KOPT-K1 (cell line): ENCODE measurements around the gene CD44.

Source experiments
- H3K27ac ChIP-seq: fragments of 200-600 bp; sonication (generic); 2 replicates; pipeline ENCODE4 v1.5.1; 2016; ENCODE audit warnings: antibody characterized with exemption, mild to moderate bottlenecking, low read depth, low read length; ENCODE audit not compliant: poor library complexity, severe bottlenecking
- H3K36me3 ChIP-seq: fragments of 200-600 bp; sonication (generic); 2 replicates; pipeline ENCODE4 v1.5.1; 2017; ENCODE audit warnings: antibody characterized with exemption, mild to moderate bottlenecking, low read length, moderate library complexity; ENCODE audit not compliant: insufficient read depth
- H3K9me3 ChIP-seq: fragments of 200-600 bp; sonication (generic); 2 replicates; pipeline ENCODE4 v1.5.1; 2017; ENCODE audit warnings: antibody characterized with exemption, low read length, mild to moderate bottlenecking; ENCODE audit not compliant: insufficient read depth, poor library complexity, severe bottlenecking

CD44 gene

GRCh38 chr11:35142481-35143075, 3.6 kb downstream of the CD44 start:
- H3K27ac ChIP-seq: no peak overlapping the region
- H3K36me3 ChIP-seq: no peaks in the 10 kb centered on the region
- H3K9me3 ChIP-seq: no peaks in the 10 kb centered on the region

- Histone ChIP-seq H3K9me3 (no peaks in the 10 kb centered on the region), H3K36me3 (no peaks in the 10 kb centered on the region), H3K27ac (peak overlapping the region; percentile 35)
These were observed 4.5 kb downstream of the CD44 start for GRCh38 chr11:35143297-35144135.

- peak overlapping the region; percentile 35 for H3K27ac ChIP-seq
- H3K36me3 ChIP-seq: no peaks in the 10 kb centered on the region
- H3K9me3 ChIP-seq: no peaks in the 10 kb centered on the region
These were observed 5.3 kb downstream of the CD44 start for GRCh38 chr11:35144136-35144741.

- no peaks in the 10 kb centered on the region for H3K9me3 ChIP-seq
- no peaks in the 10 kb centered on the region for H3K36me3 ChIP-seq
- peak overlapping the region; percentile 35 for H3K27ac ChIP-seq
These were observed 5.8 kb downstream of the CD44 start for GRCh38 chr11:35144806-35145205.

GRCh38 chr11:35145271-35145670, 6.3 kb downstream of the CD44 start:
- Histone ChIP-seq H3K27ac (no peak overlapping the region), H3K9me3 (no peaks in the 10 kb centered on the region), H3K36me3 (no peaks in the 10 kb centered on the region)

- Histone ChIP-seq H3K9me3 (no peaks in the 10 kb centered on the region), H3K27ac (no peak overlapping the region), H3K36me3 (no peaks in the 10 kb centered on the region)
These were observed 7.1 kb downstream of the CD44 start for GRCh38 chr11:35146074-35146521.

GRCh38 chr11:35146711-35147110, 7.7 kb downstream of the CD44 start:
- Histone ChIP-seq H3K9me3 (no peaks in the 10 kb centered on the region), H3K36me3 (no peaks in the 10 kb centered on the region), H3K27ac (no peak overlapping the region)

- Histone ChIP-seq H3K36me3 (no peaks in the 10 kb centered on the region), H3K27ac (no peak overlapping the region)
These were observed 8.3 kb downstream of the CD44 start for GRCh38 chr11:35147235-35147634.

GRCh38 chr11:35148163-35148837, 9.3 kb downstream of the CD44 start:
- no peaks in the 10 kb centered on the region for H3K36me3 ChIP-seq
- H3K9me3 ChIP-seq: no peaks in the 10 kb centered on the region

More at GRCh38 chr11:35147235-35147634, 8.3 kb downstream of the CD44 start:
- H3K9me3 ChIP-seq: no peaks in the 10 kb centered on the region

GRCh38 chr11:35150454-35150853, 11.5 kb downstream of the CD44 start:
- H3K36me3 ChIP-seq: no peaks in the 10 kb centered on the region
- no peak overlapping the region for H3K27ac ChIP-seq
- H3K9me3 ChIP-seq: no peaks in the 10 kb centered on the region

More at GRCh38 chr11:35148163-35148837, 9.3 kb downstream of the CD44 start:
- H3K27ac ChIP-seq: no peak overlapping the region

- Histone ChIP-seq H3K36me3 (no peaks in the 10 kb centered on the region), H3K27ac (no peak overlapping the region), H3K9me3 (no peaks in the 10 kb centered on the region)
These were observed 12.3 kb downstream of the CD44 start for GRCh38 chr11:35151241-35151640.

- Histone ChIP-seq H3K9me3 (no peaks in the 10 kb centered on the region), H3K36me3 (no peaks in the 10 kb centered on the region), H3K27ac (no peak overlapping the region)
These were observed 12.8 kb downstream of the CD44 start for GRCh38 chr11:35151683-35152280.

GRCh38 chr11:35152575-35152974, 13.6 kb downstream of the CD44 start:
- H3K36me3 ChIP-seq: no peaks in the 10 kb centered on the region
- no peaks in the 10 kb centered on the region for H3K9me3 ChIP-seq

GRCh38 chr11:35153280-35153679, 14.3 kb downstream of the CD44 start:
- no peak overlapping the region for H3K27ac ChIP-seq
- no peaks in the 10 kb centered on the region for H3K9me3 ChIP-seq
- no peaks in the 10 kb centered on the region for H3K36me3 ChIP-seq

More at GRCh38 chr11:35152575-35152974, 13.6 kb downstream of the CD44 start:
- H3K27ac ChIP-seq: no peak overlapping the region

- Histone ChIP-seq H3K9me3 (no peaks in the 10 kb centered on the region), H3K27ac (no peak overlapping the region), H3K36me3 (no peaks in the 10 kb centered on the region)
These were observed 16.0 kb downstream of the CD44 start for GRCh38 chr11:35154952-35155351.
